Aortic smooth muscle cell (primary cell): ENCODE data around the gene MED25. TPM values are rescaled to one million over a fixed set of nuclear protein-coding genes. Genes with fewer than 3 reads are reported as not detected.

Source experiments
- total RNA-seq: library from RNA; depleted of rRNA; stranded (reverse); fragments of >200 nt; gene quantifications from 2 replicates; pipeline ENCODE4 v1.2.3, GENCODE V29; 2014

The MED25 gene
- total RNA-seq = 16.5 and 16.6 TPM in 2 replicates

DNA sequence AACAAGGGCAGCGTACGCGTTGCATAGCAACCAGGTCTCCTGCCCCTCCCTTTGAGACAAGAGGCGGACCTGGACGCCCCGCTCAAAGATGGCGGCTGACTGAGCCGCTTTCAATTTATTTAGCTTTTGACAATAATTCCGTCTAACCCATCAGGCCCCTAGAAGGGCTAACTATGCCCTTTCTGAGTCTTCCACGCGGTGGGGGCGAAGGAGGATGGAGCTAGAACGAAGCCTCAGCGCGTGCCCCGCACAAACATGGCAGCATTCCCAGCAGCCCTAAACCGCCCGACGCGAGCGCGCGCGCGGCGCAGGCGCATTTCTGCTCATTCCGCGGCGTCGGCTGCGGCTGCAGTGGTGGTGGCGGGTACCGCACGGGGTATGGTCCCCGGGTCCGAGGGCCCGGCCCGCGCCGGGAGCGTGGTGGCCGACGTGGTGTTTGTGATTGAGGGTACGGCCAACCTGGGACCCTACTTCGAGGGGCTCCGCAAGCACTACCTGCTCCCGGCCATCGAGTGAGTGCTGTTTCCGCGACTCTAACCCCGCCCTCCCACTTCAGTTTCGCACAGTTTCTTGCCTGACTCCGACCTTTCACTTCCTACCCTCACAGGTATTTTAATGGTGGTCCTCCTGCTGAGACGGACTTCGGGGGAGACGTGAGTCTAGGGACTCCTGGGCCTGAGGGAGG, at the start of gene MED25:
TSS of gene MED25 (plus strand) at position 326 of the 685 bp plus-strand sequence. CDS start at position 379, 53 bp downstream.

DNA sequence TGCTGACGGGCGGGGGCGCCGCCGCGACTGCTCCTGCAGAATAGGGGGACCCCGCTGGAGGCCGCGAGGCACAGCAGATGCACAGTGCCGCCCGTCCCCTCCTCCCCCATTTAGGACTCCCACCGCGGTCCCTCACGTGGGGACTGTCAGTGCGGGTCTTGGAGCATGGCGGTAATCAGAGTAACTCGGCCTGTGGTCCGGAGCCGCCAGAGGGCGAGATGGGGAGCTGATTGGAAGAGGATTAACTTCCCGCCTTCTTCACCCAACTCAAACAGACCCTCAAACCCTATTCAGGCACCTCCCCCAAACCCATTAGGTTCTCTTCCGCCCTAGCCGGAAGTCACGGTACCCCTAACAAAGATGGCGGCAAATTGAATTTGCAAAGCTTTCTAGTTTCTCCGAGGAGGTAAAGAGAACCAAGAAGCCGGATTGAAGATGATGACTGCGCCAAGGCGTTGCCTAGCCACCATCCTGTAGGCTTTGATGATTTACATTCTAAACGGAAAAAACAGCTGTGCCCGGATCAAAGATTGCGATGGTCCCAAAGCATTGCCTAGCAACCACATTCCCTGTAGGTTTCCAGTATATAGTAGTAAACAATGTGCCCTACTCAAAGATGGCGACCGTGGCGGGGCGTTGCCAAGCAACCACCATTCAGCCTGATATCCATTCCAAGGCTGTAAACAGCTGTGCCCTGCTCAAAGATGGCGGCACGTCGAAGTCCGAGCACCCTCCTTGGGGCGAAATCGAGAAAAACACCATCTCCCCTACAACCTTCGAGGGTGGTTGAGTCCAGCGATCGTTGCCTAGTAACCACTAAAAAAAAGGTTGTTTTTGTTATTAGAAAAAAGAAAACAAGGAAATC, 4.9 kb upstream of the MED25 start, which contains the start of gene FUZ:
TSS of gene FUZ (minus strand) at position 296 of the 865 bp plus-strand sequence. CDS start at position 110, 186 bp downstream.

DNA sequence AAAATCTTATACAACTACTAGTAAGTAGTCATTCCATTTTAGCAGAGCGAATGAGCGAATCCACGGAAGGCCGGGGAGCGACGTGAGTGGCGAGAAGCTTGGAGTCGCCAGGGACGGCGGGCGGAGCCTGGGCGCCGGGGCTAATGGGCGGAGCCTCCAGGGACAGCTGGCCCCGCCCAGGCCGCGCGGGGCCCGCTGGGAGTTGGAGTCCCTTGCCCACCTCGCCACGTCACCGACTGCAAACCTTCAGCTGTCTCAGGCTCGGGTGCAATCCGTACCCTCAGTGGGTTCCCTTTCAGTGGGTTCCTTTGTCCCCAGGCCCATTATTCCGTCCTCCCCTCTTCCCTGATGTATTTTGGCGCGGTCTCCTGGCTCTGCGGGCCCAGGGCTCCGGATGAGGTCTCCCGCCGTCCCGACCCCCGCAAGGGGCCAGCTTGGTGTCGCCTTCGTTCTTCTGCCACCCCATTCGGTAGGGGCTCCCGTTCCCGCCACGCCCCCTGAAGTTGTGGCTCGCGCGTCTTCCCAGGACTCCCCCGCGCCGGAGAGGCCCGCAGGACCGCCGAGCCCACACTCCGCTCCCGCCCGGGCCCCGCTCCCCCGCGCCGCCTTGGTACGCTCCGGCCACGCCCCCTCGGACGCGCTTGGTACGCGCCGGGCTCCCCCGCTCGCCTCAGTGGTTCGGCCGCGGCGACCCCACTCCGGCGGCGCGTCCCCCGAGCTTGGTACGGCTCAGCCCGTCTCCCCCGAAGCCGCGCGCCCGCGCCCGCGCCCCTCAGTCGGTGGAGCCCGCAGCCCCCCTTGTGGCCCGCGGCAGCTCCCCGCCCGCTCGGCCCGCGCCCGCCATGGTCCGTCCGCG, 32.6 kb downstream of the MED25 start, which contains the start of gene PTOV1:
TSS of gene PTOV1 (plus strand) at position 673 of the 856 bp plus-strand sequence.

DNA sequence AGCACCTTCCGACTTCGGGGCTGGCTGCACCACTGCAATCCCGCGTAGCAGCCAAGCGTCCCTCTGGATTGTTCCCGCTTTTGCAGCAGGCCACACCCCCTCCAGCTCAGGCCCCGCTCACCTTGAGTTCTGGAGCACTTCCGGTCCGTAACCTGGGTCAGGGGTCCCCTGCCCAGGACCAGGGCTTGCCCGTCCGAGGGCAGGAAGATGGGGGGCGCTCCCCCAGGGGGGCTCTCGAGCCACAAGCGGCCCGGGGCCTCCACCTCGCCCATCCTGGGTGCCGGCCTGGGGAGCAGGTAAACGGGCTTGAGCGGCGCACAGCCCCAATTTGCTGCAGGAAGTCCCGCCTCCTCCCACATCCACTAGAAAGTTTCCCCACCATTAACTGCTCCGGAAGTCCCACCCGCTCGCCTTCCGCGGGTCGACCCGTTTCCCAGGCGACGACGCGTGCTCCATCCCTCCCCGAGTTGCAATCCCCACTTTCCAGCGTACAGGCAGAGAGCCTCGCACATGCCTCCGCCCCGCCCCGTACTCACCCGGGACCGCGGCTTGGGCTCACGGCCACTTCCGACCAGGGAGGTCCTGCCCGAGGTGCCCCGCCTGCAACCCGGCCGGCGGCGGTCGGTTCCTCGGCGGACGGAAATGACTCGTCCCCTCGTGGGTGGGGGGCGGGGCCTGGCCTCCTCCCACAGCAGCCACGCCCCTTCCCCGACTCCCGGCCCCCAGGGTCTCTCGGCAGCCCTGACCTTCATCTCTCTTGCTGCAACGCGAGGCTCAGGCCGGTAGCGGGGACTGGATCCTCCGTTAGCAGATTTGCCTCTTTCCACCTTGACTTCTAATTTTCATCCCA, 49.1 kb downstream of the MED25 start, which contains the start of gene PNKP:
TSS of gene PNKP (minus strand) at position 644 of the 850 bp plus-strand sequence. CDS start at position 272, 372 bp downstream.

DNA sequence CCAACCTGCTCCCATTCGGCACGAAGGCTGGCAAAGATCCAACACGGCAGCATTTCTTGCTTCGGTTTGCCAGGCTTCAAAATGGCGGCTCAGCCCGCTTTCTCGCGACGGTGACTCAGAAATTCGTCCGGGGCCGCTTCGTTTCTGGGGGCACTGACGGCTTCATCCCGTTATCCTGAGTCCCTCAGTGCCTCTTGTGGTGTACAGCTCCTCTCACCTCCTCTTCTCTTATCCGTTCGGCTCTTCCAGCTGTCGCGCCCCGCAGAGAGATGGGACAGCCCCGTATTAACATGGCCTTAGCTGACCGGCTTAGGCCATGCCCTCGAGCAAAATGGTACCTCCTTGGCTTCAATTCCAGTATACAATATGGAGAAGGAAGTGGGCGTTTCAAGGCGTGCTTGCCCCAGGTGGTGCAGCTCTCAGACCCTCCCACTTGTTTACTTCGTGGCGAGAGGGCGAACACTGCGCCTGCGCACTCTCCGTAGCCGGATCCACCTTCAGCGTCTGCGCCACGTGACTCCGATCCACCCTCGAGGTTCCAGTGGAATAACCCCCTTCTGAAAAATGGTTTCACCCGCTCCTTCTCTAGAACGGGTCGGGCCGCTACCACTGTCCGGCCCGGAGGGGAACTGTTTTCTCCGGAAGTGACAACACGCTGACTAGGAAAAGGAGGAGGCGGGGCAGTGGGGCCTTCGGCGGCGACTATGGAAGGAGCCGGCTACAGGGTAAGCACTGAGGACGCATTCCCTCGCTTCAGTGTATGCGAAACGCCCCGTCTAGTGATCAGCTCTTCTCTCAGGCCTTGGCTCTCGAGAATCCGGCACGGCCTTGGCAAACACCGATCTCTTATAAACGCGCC, 59.2 kb downstream of the MED25 start, which contains the start of the genes AKT1S1 and TBC1D17:
TSS of gene AKT1S1 (minus strand) at position 336 of the 859 bp plus-strand sequence. CDS start 4,060 bp downstream, outside the sequence.
TSS of gene TBC1D17 (plus strand) at position 683 of the 859 bp plus-strand sequence. CDS start at position 705, 22 bp downstream.

Other genes starting within 250 kb of the MED25 start
- 81.4 and 103 TPM in 2 replicates for gene NOSIP, start 237.7 kb upstream of the MED25 start, total RNA-seq
- gene PRRG2, start 237.0 kb upstream of the MED25 start, total RNA-seq = 0.25 and 0.92 TPM in 2 replicates
- gene PRR12, start 227.1 kb upstream of the MED25 start, total RNA-seq = 2.1 and 3.0 TPM in 2 replicates
- gene RRAS, start 178.1 kb upstream of the MED25 start, total RNA-seq = 44.3 and 46.8 TPM in 2 replicates
- gene SCAF1, start 176.1 kb upstream of the MED25 start, total RNA-seq = 11.1 and 13.1 TPM in 2 replicates
- 61.1 and 65.4 TPM in 2 replicates for gene IRF3, start 152.4 kb upstream of the MED25 start, total RNA-seq
- 2.2 and 4.0 TPM in 2 replicates for gene BCL2L12, start 152.4 kb upstream of the MED25 start, total RNA-seq
- gene PRMT1, start 141.0 kb upstream of the MED25 start, total RNA-seq = 271 and 406 TPM in 2 replicates
- 0.25 and 0.40 TPM in 2 replicates for gene ADM5, start 128.7 kb upstream of the MED25 start, total RNA-seq
- gene CPT1C, start 127.2 kb upstream of the MED25 start, total RNA-seq = 10.4 and 21.8 TPM in 2 replicates
- 0.06 and 0.13 TPM in 2 replicates for gene TSKS, start 55.0 kb upstream of the MED25 start, total RNA-seq
- 78.3 and 86.3 TPM in 2 replicates for gene AP2A1, start 51.3 kb upstream of the MED25 start, total RNA-seq
- gene FUZ, start 5.0 kb upstream of the MED25 start, total RNA-seq = 24.3 and 25.8 TPM in 2 replicates
- 51.7 and 55.0 TPM in 2 replicates for gene PTOV1, start 32.9 kb downstream of the MED25 start, total RNA-seq
- 52.4 and 58.9 TPM in 2 replicates for gene PNKP, start 49.3 kb downstream of the MED25 start, total RNA-seq
- 11.0 and 12.4 TPM in 2 replicates for gene AKT1S1, start 59.1 kb downstream of the MED25 start, total RNA-seq
- gene TBC1D17, start 59.4 kb downstream of the MED25 start, total RNA-seq = 9.4 and 12.5 TPM in 2 replicates
- gene IL4I1, start 78.6 kb downstream of the MED25 start, total RNA-seq = 0.13 and 0.56 TPM in 2 replicates
- 2.9 and 3.1 TPM in 2 replicates for gene ATF5, start 110.9 kb downstream of the MED25 start, total RNA-seq
- 21.2 and 23.6 TPM in 2 replicates for gene NUP62, start 111.2 kb downstream of the MED25 start, total RNA-seq
- gene SIGLEC11, start 142.9 kb downstream of the MED25 start, total RNA-seq = not detected in 2 replicates
- 17.0 and 19.8 TPM in 2 replicates for gene VRK3, start 207.1 kb downstream of the MED25 start, total RNA-seq
- 6.0 and 6.7 TPM in 2 replicates for gene ZNF473, start 207.7 kb downstream of the MED25 start, total RNA-seq